SK-N-SH (cell line): Measurements from ENCODE around the gene MMADHC.

ENCODE experiments used
- CHD2 ChIP-seq: fragments of 150-350 bp; IDR thresholded peaks from 2 replicates; pipeline ENCODE4 v1.6.1; 2018; ENCODE audit warnings: low read length; ENCODE audit not compliant: partially characterized antibody
- CTCF ChIP-seq: fragments of 200-600 bp; sonication (generic); IDR thresholded peaks from 2 replicates; pipeline ENCODE4 v1.6.1; 2017; ENCODE audit warnings: antibody characterized with exemption, mild to moderate bottlenecking, moderate library complexity
- EP300 ChIP-seq, 2 experiments: IDR thresholded peaks; 2 replicates each; pipeline versions ENCODE4 v1.4.0 to v1.6.1; 2012; ENCODE audit warnings: borderline replicate concordance in 1 of 2, low read depth in 1 of 2, low read length in 1 of 2
- EZH2phosphoT487 ChIP-seq: fragments of 200-600 bp; sonication (generic); IDR thresholded peaks from 2 replicates; pipeline ENCODE4 v1.6.1; 2017; ENCODE audit warnings: low read depth, mixed run types, mild to moderate bottlenecking, antibody characterized with exemption, moderate library complexity, borderline replicate concordance
- POLR2AphosphoS5 ChIP-seq: IDR thresholded peaks from 2 replicates; pipeline ENCODE4 v1.6.1; 2012; ENCODE audit warnings: low read depth, low read length
- RAD21 ChIP-seq: IDR thresholded peaks from 2 replicates; pipeline ENCODE4 v1.6.1; 2012; ENCODE audit warnings: mild to moderate bottlenecking, low read length
- RCOR1 ChIP-seq: fragments of 150-350 bp; IDR thresholded peaks from 2 replicates; pipeline ENCODE4 v1.6.1; 2017; ENCODE audit warnings: antibody characterized with exemption, low read length
- RFX5 ChIP-seq: IDR thresholded peaks from 2 replicates; pipeline ENCODE4 v1.6.1; 2012; ENCODE audit warnings: mild to moderate bottlenecking, improper control_type of control experiment, low read length
- SIN3A ChIP-seq: IDR thresholded peaks from 2 replicates; pipeline ENCODE4 v1.6.1; 2012; ENCODE audit warnings: low read depth, mild to moderate bottlenecking, low read length, moderate library complexity, borderline replicate concordance
- SMC3 ChIP-seq: IDR thresholded peaks from 2 replicates; pipeline ENCODE4 v1.6.1; 2012; ENCODE audit warnings: low read depth, low read length, improper control_type of control experiment
- TAF1 ChIP-seq: IDR thresholded peaks from 2 replicates; pipeline ENCODE4 v1.6.1; 2012; ENCODE audit warnings: low read depth, mild to moderate bottlenecking, low read length, moderate library complexity, borderline replicate concordance

DNA sequence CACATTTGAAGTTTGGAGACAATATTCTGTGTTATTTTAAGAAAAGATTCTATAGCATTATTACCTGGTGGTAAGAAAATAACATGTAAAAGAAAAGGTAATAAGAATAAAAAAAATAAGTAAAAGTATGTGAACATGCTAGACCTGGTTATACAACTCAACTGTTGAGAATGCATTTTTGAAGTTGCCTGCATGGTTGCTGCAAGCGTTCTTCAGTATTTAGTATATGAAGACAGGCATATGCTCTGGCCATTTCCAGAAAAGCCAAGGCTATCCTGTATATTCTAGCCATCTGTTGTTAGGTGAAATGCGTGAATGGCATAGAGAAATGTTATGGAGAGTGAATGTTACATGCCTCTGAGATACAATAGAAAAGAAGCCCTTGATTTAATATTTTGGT, 6.8 kb upstream of the MMADHC start:
- no peak for TF ChIP-seq TAF1
- no peak for TF ChIP-seq SMC3
- TF ChIP-seq RAD21: no peak
- TF ChIP-seq RCOR1: no peak
- TF ChIP-seq CTCF: no peak
- TF ChIP-seq EZH2phosphoT487: no peak
- no peak for TF ChIP-seq RFX5
- no peak for TF ChIP-seq SIN3A
- TF ChIP-seq CHD2: no peak
- no peak for TF ChIP-seq POLR2AphosphoS5
- TF ChIP-seq EP300 (IDR thresholded peaks at IDR 0.05; ENCODE audit: borderline replicate concordance in 1 of 2, low read depth in 1 of 2, low read length in 1 of 2): no peak
